Activated CD8-positive, alpha-beta memory T cell treated with anti-CD3 and anti-CD28 coated beads, Interleukin-2, amount 50 U/mL, for 4 hours (primary cell): Measurements from ENCODE around the gene FBLN1.

Experiments
- DNase-seq: peaks from one replicate; pipeline ENCODE4 v3.0.0-alpha.2; 2020

The FBLN1 gene

DNA sequence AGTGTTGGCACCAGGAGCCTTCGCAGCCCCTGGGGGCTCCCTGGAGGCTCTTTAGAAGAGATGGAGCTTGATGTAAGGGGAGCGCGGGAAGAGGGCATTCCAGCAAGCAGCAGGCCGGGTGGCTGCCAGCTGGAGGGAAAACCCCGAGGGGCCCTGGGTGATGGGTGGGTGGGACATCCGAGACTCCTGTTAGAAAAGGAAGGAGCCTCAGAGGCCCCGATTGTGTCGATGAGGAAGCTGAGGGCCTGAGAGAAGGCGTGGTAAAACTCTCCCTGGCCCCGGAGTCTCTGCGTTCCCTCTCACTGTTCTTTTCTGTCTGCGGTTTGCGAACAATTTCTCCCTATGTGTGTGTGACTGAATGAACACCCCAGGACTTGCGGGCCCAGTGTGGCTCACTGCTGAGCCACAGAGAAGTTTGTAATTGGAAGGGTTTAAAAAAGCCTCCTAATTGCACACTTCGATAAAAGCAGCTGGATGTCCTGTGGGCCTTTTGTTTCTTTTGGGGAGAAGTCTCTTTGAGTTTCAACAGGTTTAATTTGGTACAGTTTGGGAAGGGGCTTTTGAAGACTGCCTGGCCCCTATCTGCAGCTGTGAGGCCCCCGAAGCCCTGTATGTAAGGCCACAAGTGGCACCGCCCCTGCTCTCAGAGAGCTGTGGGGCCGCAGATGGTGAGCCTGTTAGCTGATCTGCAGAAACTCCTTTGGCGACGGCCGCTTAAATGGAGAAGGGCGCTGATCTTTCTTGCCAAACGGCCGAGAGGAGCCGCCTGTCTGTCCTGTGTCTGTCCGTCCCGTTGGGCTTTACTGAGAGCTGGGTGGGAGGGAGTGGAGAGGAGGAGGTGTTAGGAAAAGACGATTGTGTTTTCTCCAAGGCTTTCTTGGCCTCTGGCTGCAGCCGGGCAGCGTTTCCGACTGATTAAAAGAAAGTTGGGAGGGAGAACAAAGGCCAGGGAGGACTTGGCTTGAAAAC lies 2.0 kb downstream of the FBLN1 start:
- no peak for DNase-seq

DNA sequence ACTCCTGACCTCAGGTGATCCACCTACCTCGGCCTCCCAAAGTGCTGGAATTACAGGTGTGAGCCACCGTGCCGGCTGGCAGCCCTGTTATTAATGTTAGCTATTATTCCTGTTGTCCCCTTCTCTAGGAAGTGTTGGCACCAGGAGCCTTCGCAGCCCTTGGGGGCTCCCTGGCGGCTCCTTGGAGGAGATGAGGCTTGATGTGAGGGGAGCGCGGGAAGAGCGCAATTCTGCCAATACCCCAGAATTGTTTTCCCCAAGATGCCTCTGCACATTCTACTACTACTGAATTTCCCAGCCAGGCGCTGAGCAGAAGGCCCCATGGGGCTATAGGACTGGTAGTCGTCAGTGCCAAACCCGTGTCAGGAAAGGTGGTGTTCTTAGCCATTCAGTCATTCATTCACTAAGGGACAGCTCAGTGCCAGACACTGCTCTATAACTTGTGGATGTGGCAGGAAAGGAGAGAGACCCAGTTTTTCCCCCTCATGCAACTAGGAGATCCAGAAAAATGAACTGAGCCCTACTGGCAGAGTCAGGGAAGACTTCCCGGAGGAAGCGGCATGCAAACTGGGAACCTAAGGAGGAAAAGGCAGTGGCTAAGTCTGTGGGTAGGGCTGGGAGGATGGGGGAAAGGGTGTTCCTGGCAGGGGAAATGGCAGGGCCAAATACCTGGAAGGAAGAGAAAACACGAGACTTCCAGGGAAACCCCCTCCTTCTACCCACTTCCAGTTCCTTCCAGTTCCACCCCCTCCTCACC lies 3.5 kb downstream of the FBLN1 start:
- DNase-seq: no peak

- DNase-seq: no peak
These were observed 4.2 kb downstream of the FBLN1 start for GRCh38 chr22:45506816-45507360.

GRCh38 chr22:45507798-45508197 lies 5.1 kb downstream of the FBLN1 start:
- DNase-seq: no peak

- DNase-seq: no peak
These were observed 6.1 kb downstream of the FBLN1 start for GRCh38 chr22:45508814-45509213.

GRCh38 chr22:45510376-45511232 lies 7.9 kb downstream of the FBLN1 start:
- DNase-seq: no peak

GRCh38 chr22:45511847-45512261 lies 9.2 kb downstream of the FBLN1 start:
- DNase-seq: no peak

DNA sequence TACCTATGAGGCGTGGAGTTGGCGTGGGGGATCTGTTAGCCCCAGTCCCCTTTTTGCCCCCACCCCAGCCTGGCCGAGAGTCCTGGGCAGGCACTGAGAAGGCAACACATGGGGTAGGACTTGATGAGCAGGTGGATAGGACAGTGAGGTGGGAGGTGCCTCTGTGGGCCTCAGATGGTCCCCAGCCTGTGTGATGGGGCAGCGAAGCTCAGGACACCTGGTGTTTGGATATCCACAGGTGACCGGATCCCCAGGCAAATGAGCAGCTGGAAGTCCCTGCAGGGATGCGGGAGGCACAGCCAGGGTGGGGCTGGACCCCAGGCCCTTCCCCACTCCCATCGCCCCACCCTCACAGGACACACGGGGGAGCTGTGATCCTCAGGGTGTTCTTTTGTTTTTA lies 9.7 kb downstream of the FBLN1 start:
- no peak for DNase-seq

DNA sequence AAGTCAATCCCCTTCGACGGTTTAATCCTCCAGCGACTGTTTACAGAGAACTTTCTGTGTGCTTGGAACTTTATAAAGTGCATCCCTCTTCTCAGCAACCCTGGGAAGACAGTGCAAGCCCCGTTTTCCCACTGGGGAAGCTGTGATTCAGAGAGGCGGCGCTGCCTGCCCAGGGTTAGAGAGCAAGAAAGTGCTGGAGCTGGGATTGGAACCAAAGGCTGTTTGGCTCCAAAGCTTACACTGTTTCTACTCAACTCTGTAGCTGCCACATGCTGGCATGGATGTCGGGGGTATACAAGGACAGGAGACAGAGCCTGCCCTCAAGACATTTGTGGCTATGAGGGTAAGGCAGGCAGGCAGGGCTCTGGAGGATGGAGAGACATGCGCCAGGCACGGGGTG lies 13.0 kb downstream of the FBLN1 start:
- DNase-seq: no peak

- no peak for DNase-seq
These were observed 13.5 kb downstream of the FBLN1 start for GRCh38 chr22:45516163-45516562.

- DNase-seq: no peak
These were observed 14.4 kb downstream of the FBLN1 start for GRCh38 chr22:45516923-45517675.

DNA sequence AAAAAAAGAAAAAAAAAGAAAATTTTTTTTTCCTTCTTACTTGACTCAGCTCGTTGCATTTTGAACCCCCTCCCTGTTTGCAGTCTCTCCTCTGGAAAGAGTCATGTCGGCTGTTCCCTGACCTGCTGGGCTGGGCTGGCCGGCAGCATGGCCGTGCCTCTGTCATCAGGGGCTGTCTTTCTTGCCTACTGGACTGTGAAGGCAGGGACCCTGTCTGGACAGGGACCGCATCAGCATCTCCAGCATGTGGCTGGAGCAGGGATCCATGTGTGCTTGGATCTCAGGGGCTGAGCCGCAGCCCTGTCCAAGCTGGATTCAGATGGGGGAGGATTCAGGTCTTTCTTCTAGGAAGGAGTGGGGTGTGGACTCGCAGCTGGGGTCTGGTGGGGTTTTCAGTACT lies 15.5 kb downstream of the FBLN1 start:
- no peak for DNase-seq

- DNase-seq: no peak
These were observed 15.9 kb downstream of the FBLN1 start for GRCh38 chr22:45518580-45518991.

DNA sequence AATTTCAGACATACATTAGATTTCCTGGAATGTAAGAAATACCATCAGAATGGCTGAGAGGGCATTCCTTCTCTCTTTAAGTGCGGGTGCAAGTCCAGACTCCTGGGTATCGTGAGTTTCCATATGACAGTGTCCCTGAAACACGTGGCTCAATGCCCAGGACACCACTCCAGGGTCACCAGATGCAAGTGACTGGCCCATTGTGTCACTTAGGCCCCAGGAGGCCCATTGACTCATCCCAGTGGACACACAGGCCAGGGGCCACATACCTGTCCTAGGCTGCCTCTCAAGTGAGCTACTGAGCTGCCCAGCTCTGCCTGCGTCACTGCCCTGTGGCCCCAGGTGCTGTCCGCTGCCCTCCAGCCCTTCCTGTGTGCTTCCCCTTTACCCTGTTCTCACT lies 18.5 kb downstream of the FBLN1 start:
- no peak for DNase-seq

- no peak for DNase-seq
These were observed 19.8 kb downstream of the FBLN1 start for GRCh38 chr22:45522462-45522861.

- DNase-seq: no peak
These were observed 21.5 kb downstream of the FBLN1 start for GRCh38 chr22:45524157-45524556.

DNA sequence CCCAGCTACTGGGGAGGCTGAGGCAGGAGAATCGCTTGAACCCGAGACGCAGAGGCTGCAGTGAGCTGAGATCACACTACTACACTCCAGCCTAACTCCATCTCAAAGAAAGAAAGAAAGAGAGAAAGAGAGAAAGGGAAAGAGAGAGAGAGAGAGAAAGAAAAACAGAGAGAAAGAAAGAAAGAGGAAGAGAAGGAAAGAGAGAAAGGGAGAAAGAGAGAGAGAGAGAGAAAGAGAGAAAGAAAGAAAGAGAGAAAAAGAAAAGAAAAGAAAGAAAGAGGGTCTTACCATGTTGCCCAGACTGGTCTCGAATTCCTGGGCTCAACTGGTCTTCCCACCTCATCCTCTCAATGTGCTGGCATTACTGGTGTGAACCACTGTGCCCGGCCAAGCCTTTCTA lies 22.3 kb downstream of the FBLN1 start:
- no peak for DNase-seq

DNA sequence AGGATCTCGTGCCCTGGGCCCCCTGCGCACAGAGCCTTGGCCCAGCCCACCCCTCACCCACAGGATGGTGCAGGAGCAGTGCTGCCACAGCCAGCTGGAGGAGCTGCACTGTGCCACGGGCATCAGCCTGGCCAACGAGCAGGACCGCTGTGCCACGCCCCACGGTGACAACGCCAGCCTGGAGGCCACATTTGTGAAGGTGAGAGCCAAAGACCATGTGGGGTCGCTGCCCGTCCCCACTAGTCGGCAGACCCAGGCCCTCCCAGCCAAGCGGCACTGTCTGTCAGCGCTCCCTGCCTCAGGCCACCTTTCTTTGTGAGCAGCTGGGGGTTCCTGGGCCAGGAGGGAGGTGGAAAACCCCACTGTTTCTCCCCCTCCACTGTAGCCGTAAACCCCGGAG lies 22.8 kb downstream of the FBLN1 start:
- no peak for DNase-seq

DNA sequence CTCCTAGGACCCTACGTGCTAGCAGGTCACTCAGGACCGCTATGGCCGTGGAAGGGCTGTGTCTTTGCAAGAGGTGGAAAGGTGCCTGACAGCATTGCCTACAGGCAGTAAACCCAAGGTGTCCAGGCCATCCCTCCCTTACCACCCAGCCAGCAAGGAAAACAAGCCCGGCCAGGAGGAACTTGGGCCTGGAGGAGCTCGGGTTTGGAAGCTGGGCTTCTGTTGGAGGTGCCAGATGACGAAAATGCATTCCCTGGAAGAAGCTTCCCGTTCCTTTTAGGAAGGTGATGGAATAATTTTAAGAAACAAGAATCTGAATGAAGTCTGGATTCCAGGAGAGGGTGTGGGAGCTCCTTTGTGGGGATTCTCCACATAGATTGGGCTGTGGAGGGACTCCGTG lies 23.6 kb downstream of the FBLN1 start:
- no peak for DNase-seq

DNA sequence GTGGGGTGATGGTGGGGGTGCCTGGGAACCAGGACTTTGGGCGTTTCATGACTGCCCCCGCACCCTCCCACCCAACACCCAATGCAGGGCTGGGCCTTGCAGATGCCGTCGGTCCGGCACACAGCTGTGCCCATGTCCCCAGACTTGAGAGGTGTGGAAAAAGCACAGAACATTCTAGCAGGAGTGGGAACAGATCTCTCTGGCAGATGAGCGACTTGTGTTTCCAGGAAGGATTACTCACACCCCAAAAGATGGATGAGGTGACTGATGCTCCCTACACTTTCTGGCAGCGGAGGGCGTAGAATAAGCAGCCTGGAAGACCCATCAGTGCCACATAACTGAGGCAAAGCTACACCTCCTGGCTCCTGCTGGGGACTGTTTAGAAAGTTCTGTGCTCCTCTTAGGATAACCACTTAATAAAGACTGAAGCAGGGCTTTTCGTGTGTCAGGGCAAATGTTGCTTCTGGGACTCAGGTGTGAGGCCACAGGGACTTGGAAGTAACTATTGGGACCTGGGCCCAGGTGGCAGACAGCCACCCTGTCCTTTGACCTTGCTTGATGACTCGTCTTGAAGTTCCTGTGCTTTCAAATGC lies 24.2 kb downstream of the FBLN1 start:
- DNase-seq: no peak

GRCh38 chr22:45527456-45527855 lies 24.8 kb downstream of the FBLN1 start:
- no peak for DNase-seq

- no peak for DNase-seq
These were observed 25.4 kb downstream of the FBLN1 start for GRCh38 chr22:45528046-45528445.
